Measurements from ENCODE around the gene GNG7. TPM values are rescaled to one million over a fixed set of nuclear protein-coding genes. Genes with fewer than 3 reads are reported as not detected.
A peak's percentile ranks its signal among the peaks of the same experiment; 100 is the strongest.
"Not testable (repeated sequence)": the region's sequence is repeated elsewhere in the genome, so short reads cannot be mapped to it uniquely, and the experiment has no call there.

The GNG7 gene
- total RNA-seq, 1 experiment from 2014 or later = 0.75 TPM

GRCh38 chr19:2622371-2622961 lies 80.0 kb downstream of the GNG7 start:
- not testable (repeated sequence) for DNase-seq (ENCODE audit: low spot score)

- no peak for DNase-seq (ENCODE audit: low spot score)
These were observed 83.4 kb downstream of the GNG7 start for GRCh38 chr19:2619076-2619475.

DNA sequence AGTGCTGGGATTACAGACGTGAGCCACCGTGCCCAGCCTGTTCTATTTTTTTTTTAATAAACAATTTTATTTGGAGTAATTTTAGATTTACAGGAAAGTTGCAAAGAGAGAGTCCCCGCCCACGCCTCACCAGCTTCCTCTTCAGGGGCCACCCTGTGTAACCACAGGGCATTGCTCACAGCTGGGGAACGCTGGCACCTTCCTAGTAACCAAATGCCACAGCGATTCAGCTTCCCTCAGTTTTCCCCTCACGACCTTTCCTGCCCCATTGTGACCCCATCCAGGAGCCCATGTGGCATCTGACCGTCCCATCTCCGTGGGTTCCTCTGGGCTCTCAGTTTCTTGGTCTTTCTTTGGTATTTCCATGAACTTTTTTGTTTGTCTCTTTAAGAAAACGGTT lies 83.9 kb downstream of the GNG7 start:
- DNase-seq (ENCODE audit: low spot score) = peak; percentile 82

- DNase-seq (ENCODE audit: low spot score) = no peak
These were observed 84.9 kb downstream of the GNG7 start for GRCh38 chr19:2617393-2618165.

GRCh38 chr19:2616741-2617392 lies 85.6 kb downstream of the GNG7 start:
- DNase-seq (ENCODE audit: low spot score) = no peak

- no peak for DNase-seq (ENCODE audit: low spot score)
These were observed 86.7 kb downstream of the GNG7 start for GRCh38 chr19:2615782-2616181.

GRCh38 chr19:2613507-2614295 lies 88.8 kb downstream of the GNG7 start:
- no peak for DNase-seq (ENCODE audit: low spot score)

DNA sequence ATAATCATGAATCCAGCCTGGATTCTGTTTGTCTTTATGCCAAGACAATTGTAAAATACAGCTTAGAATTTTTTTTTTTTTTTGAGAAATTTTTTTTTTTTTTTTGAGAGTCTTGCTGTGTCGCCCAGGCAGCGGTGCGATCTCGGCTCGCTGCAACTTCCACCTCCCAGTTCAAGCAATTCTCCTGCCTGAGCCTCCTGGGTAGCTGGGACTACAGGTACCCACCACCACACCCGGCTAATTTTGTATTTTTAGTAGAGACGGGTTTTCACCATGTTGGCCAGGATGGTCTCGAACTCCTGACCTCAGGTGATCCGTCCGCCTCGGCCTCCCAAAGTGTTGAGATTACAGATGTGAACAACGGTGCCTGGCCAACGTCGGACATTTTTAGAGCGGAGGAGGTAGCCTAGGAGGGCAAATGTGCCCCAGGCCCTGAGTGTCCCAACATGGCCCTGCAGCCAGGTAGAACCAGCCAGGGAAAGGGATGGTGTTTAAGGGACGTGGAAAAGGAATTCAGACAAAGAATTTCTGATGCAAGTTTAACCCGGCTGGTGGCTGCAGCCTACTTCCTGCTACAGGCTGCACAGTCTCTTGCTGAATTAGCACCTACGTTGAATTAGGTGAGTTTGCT lies 89.8 kb downstream of the GNG7 start:
- DNase-seq (ENCODE audit: low spot score) = no peak

DNA sequence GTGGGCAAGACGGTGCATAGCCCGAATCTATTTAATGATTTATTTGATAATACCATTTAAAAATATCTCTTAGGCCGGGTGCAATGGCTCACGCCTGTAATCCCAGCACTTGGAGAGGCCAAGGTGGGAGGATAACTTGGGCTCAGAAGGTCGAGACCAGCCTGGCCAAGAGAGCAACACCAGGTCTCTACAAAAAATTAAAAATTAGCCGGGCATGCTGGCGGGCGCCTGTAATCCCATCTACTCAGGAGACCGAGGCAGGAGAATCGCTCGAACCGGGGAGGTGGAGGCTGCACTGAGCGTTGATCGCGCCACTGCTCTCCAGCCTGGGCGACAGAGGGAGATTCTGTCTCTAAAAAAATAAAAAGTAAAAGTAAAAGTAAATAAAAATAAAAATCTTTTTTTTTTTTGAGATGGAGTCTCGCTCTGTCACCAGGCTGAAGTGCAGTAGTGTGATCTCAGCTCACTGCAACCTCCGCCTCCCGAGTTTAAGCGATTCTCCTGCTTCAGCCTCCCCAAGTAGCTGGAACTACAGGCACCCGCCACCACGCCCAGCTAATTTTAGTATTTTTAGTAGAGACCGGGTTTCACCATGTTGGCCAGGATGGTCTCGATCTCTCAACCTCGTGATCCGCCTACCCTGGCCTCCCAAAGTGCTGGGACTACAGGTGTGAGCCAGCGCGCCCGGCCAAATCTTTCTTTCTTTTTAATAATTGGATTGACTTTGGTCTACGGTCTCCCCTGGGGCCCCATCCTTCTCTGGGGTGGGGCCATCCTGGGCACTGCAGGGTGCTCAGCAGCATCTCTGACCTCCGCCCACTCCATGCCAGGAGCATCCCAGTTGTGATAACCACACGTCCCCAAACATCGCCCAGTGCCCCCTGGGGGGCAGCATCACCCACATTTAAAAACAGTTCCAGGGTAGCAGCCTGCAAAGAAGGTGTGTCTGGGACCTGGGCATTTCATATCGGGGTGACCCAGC lies 90.7 kb downstream of the GNG7 start:
- DNase-seq (ENCODE audit: low spot score) = no peak

DNA sequence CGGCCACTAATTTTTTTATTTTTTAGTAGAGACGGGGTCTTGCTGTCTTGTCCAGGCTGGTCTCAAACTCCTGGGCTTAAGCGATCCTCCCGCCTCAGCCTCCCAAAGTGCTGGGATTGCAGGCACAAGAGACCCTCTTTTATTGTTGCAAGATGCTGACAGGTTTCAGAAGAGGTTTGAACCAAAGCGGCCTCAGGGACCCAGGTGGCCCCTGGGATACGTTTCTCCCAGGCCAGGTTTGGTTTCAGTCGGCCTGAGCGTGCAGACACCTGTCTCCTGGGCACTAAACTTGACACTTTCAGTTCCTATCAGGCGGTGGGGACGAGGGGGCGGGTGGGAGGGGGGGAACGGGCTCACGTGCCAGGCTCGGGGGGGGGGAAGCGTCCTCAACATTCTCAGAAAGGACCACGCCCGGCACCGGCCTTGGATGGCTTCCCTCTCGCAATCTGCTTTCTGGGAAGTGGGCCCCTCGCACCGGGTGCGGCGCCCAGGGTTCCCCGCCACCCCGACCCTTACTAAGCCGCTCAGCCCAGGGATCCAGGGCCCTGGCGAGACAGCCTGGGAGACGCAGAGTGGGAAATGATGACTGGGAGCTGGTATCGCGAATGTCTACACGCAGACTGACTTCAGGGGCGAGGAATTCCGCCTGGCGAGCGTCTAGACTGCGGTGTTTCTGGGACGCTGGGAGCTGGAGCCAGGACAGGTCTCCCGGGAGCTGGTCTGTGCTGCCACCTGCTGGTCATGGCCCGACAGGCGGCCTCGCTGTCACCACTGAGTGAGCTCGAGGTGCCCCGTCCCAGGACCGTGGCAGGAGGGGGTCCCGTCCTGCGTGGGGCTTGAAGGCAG lies 91.6 kb downstream of the GNG7 start:
- peak; percentile 80 for DNase-seq (ENCODE audit: low spot score)

- DNase-seq (ENCODE audit: low spot score) = no peak
These were observed 92.9 kb downstream of the GNG7 start for GRCh38 chr19:2609389-2610116.

DNA sequence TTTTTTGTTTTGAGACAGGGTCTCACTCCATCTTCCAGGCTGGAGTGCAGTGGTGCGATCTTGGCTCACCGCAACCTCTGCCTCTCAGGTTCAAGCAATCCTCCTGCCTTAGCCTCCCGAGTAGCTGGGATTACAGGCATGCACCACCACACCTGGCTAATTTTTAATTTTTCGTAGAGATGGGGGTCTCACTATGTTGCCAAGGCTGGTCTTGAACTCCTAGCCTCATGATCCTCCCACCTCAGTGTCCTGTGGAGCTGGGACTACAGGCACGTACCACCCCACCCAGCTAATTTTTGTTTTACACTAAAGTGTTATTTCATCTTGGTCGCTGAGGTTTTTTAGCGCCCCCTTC lies 93.5 kb downstream of the GNG7 start:
- DNase-seq (ENCODE audit: low spot score) = not testable (repeated sequence)

GRCh38 chr19:2608602-2608922 lies 93.9 kb downstream of the GNG7 start:
- no peak for DNase-seq (ENCODE audit: low spot score)

GRCh38 chr19:2607712-2608601 lies 94.5 kb downstream of the GNG7 start:
- no peak for DNase-seq (ENCODE audit: low spot score)

GRCh38 chr19:2606774-2607173 lies 95.7 kb downstream of the GNG7 start:
- DNase-seq (ENCODE audit: low spot score) = not testable (repeated sequence)

DNA sequence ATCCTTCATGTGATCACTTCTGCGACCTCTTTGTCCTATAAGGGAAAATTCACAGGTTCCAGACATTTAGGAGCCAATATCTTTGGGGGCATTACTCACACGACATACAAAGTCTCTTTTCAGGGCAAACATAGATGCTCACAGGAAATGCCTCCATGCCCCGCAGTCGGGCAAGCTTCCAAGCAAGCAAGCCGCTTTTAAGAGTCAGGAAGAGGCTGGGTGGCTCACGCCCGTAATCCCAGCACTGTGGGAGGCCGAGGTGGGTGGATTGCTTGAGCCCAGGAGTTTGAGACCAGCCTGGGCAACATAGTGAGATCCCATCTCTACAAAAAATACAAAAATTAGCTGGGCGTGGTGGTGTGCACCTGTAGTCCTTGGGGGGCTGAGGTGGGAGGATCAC lies 96.6 kb downstream of the GNG7 start:
- DNase-seq (ENCODE audit: low spot score) = not testable (repeated sequence)

DNA sequence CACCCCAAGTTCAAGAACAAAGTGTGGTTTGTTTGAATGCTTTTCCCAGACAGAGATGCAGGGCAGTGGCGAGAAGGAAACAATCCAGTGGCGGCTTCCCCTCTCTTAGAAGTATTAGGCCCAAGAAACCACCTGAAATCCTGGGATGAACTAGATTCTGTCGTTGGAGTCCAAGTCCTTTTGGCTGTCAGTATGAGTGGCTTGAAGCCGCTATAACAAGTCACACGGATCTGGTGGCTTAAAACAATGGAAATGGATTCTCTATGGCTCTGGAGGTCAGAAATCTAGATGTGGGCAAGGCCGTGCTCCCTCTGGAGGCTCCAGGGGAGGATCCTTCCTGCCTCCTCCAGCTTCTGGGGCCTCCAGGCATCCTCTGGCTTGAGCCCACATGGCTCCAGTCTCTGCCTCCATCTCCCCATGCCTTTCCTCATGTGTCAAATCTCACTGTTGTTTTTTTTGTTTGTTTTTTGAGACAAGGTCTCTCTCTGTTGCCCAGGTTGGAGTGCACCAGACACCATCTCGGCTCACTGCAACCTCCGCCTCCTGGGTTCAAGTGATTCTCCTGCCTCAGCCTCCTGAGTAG lies 97.7 kb downstream of the GNG7 start:
- DNase-seq (ENCODE audit: low spot score) = no peak

DNA sequence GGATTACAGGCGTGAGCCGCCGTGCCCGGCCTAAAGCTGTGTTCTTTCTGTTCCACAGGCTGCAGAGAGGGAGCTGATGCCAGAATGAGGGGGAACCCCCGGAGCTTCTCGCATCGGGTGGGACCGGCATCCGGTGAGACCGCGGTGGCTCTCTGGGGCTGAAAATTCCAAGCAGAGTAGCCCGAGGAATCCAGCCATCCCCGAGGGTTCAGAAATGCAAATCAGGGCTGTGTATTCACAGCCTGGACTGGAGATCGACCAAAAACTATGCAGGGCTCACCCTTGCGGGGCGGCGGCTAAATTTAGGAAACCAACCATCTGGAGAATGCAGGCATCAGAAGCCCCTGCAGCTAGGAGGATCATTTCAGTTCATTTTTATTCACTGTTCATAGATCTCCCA lies 99.2 kb downstream of the GNG7 start:
- no peak for DNase-seq (ENCODE audit: low spot score)

Measured in H4 (cell line).